Thymus (tissue), 11 donors: ENCODE measurements around the gene RPL10. TPM values are rescaled to one million over a fixed set of nuclear protein-coding genes. Genes with fewer than 3 reads are reported as not detected.

Experiments
- DNase-seq, 9 donors: peaks; one replicate each; pipeline ENCODE4 v3.0.0-alpha.2; 2013; ENCODE audit warnings: low spot score in 9 of 9, low read depth in 6 of 9, missing footprints in 1 of 9
- H3K27ac ChIP-seq, 2 donors: one replicate each; pipeline ENCODE4 v1.5.1; 2013; ENCODE audit warnings: control low read depth in 1 of 2, low read depth in 1 of 2, low read length in 1 of 2, mild to moderate bottlenecking in 1 of 2, moderate library complexity in 1 of 2
- H3K27me3 ChIP-seq, 2 donors: one replicate each; pipeline ENCODE4 v1.5.1; 2013; ENCODE audit warnings: low read length in 1 of 2; ENCODE audit not compliant: control insufficient read depth in 2 of 2, insufficient read depth in 1 of 2
- H3K36me3 ChIP-seq, 2 donors: one replicate each; pipeline ENCODE4 v1.5.1; 2013; ENCODE audit warnings: low read length in 1 of 2, mild to moderate bottlenecking in 1 of 2, moderate library complexity in 1 of 2; ENCODE audit not compliant: control insufficient read depth in 2 of 2, insufficient read depth in 2 of 2
- H3K4me1 ChIP-seq, 2 donors: one replicate each; pipeline ENCODE4 v1.5.1; 2013; ENCODE audit warnings: low read length in 2 of 2; ENCODE audit not compliant: control insufficient read depth in 2 of 2, insufficient read depth in 2 of 2
- H3K4me3 ChIP-seq, 2 donors: one replicate each; pipeline ENCODE4 v1.5.1; 2013; ENCODE audit warnings: low read length in 2 of 2, control low read depth in 1 of 2, mild to moderate bottlenecking in 1 of 2
- H3K9me3 ChIP-seq, 2 donors: one replicate each; pipeline ENCODE4 v1.5.1; 2013; ENCODE audit warnings: low read length in 1 of 2, mild to moderate bottlenecking in 1 of 2; ENCODE audit not compliant: control insufficient read depth in 2 of 2, insufficient read depth in 1 of 2
- WGBS: extraction: QIAGEN DNeasy Blood & Tissue Kit; methylation state at CpG from one replicate; pipeline ENCODE4 v1.1.7; 2013; 5-methylcytosine and 5-hydroxymethylcytosine counted together
- polyA plus RNA-seq: library from polyadenylated mRNA; stranded (reverse); fragments of 200-250 nt; gene quantifications from one replicate; pipeline ENCODE4 v1.2.3, GENCODE V29; 2013
- total RNA-seq: library from RNA; stranded (reverse); fragments of 120-200 nt; gene quantifications from one replicate; pipeline ENCODE4 v1.2.4, GENCODE V29; 2013
- donor health status: healthy.

RPL10 gene
- total and polyA plus RNA-seq, 2 donors = 5,085 to 5,714 TPM

DNA sequence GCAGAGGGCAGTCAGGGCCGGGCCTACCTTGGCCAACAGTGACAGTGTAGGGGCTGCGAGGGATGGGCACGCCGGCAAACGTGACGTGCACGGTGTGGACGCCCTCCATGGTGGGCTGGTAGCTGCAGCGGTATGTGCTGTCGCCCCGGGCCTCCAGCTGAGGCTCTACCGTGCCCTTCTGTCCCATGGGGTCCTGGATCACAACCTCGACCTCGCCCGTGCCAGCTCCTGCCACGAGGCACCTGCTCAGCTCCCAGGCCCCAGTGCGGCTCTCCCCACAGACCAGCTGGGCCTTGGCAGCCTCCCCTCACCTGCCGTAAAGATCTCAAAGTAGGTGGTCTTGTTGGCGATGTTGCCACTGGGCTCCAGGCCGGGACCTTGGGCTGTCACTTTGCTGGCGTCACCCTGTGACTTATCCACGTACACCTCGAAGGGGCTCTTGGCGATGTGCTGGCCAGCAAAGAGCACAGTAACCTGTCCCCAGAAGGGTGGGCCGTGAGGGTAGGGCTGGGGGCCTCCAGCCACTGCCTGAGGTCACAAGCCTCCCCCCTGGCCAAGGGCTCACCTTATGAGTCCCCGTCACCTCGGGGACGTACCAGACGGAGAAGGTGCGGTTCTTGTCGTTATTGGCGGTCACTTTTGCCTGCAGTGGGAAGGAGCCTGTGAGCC lies 32.0 kb upstream of the RPL10 start:
- peaks cover 0 to 22% of the 10 kb centered on the region in 2 donors for H3K9me3 ChIP-seq
- H3K4me1 ChIP-seq = peaks cover 5 to 22% of the 10 kb centered on the region in 2 donors
- WGBS = 97% methylated on average over 32 of the region's 32 CpGs
- DNase-seq = no peak
- no peaks in the 10 kb centered on the region for H3K27me3 ChIP-seq
- H3K36me3 ChIP-seq = peaks cover 58% of the 10 kb centered on the region in 2 donors
- H3K27ac ChIP-seq = no peak overlapping the region
- H3K4me3 ChIP-seq = no peak overlapping the region

DNA sequence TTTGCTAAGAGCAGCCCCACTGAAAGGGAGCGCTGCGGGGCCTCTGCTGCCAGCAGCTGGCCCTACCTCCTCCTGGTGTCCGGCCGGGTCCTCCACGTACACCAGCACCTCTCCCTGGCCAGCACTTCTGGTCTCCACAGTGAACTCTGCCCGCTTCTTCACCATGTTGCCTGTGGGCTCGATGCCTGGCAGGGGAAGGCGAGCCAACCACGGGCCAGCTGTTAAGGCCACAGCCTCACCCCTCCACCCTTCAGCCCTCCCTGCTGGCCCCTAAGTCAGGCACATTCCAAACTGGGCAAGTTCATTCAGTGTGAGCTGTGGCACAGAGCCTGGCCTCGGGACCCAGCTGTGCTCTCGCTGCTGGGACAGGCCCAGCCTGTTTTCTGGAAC lies 31.5 kb upstream of the RPL10 start:
- peaks cover 5 to 23% of the 10 kb centered on the region in 2 donors for H3K4me1 ChIP-seq
- H3K27me3 ChIP-seq = peaks cover 2 to 4% of the 10 kb centered on the region in 2 donors
- H3K9me3 ChIP-seq = peaks cover 0 to 25% of the 10 kb centered on the region in 2 donors
- DNase-seq = no peak
- H3K4me3 ChIP-seq = no peak overlapping the region
- H3K27ac ChIP-seq = no peak overlapping the region
- peaks cover 53% of the 10 kb centered on the region in 2 donors for H3K36me3 ChIP-seq
- 96% methylated on average over 11 of the region's 11 CpGs for WGBS

DNA sequence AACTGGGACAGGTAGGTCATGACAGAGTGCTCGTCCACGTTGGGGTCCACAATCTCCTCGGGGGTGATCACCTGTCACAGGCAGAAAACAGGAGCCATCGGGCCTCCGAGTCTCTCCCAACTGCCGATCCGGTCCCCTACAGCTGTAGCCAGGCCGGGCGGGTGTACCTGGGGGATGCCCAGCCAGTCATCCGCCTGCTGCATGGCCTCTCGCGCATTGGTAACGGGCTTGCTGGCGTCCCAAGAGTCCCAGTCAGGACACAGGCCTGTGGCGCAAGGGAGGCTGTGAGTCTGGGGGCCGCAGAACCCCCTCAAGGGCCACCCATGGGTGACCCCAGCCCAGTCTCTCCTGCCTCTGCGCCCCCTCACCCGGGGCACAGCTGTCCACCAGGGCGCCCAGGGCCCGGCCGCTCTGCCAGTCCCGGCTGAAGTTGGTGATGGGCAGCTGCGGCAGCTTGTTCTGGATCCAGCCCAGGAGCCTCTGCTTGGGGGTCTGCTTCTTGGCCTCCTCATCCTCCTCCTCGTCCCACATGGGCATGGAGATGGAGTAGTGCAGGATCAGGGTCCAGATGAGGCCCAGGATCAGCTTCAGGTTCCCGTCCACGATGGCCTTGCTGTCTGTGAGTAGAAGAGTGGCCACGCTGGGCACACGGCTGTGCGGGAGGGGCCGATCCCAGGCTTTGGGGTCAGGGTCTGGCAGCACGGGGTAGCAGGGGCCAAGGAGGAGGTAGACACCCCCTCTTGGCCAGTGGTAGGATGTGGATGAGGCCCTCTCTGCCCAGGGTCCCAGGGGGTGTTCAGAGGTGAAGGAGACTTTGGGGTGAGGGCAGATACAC lies 30.5 kb upstream of the RPL10 start:
- Histone ChIP-seq H3K9me3 (peaks cover 0 to 28% of the 10 kb centered on the region in 2 donors), H3K4me1 (peaks cover 5 to 33% of the 10 kb centered on the region in 2 donors), H3K27ac (peak overlapping the region in 1 of 2 donors; percentile 20), H3K36me3 (peaks cover 42 to 43% of the 10 kb centered on the region in 2 donors), H3K4me3 (no peak overlapping the region), H3K27me3 (peaks cover 3 to 14% of the 10 kb centered on the region in 2 donors)
- WGBS = 98% methylated on average over 31 of the region's 31 CpGs
- DNase-seq = no peak

DNA sequence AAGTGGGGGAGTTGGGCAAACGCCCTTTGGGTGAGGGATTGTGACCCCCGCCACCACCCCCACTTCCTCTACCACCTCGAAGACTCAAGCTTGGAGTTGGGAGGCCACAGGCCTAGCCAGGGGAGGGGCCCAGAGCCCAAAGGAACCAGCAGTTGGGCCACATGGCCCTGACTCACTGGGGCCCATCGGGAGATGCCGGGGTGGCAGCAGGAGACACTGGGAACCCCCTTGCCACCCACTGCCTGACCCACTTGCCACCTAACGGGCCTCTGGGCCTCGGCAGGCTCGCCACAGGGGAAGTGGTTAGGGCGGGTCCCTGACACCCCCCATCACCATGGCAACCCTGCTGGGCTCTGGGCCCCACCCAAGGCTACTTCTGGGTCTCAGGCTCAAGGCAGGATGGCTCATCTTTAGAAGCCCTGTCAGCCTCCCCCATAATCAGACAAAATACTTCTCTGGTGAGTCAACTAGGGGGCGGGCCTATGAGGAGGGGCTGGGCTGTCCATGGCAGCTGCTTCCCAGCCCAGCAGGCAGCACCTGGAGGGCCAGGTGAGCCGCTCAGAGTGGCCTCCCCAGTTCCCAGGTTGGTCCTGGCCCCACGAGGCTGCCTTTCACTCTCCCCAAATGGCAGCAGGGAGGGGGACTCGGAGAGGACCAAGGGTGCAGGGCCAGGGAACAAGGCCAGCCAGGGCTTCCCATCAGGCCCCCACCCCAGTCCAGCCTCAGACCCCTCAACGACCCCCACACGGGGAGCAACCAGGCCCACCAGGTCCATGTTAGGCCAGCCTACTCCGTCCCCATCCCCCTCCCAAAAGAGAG lies 29.3 kb upstream of the RPL10 start:
- peaks cover 8 to 43% of the 10 kb centered on the region in 2 donors for H3K4me1 ChIP-seq
- peak overlapping the region; percentile 63 to 65 for H3K4me3 ChIP-seq
- peaks cover 38% of the 10 kb centered on the region in 2 donors for H3K36me3 ChIP-seq
- H3K9me3 ChIP-seq = peaks cover 0 to 34% of the 10 kb centered on the region in 2 donors
- peak overlapping the region; percentile 80 to 84 for H3K27ac ChIP-seq
- peak in 4 of 9 donors; percentile 36 to 75 (median 54) for DNase-seq
- H3K27me3 ChIP-seq = peaks cover 8 to 26% of the 10 kb centered on the region in 2 donors
- WGBS = 4% methylated on average over 16 of the region's 16 CpGs

DNA sequence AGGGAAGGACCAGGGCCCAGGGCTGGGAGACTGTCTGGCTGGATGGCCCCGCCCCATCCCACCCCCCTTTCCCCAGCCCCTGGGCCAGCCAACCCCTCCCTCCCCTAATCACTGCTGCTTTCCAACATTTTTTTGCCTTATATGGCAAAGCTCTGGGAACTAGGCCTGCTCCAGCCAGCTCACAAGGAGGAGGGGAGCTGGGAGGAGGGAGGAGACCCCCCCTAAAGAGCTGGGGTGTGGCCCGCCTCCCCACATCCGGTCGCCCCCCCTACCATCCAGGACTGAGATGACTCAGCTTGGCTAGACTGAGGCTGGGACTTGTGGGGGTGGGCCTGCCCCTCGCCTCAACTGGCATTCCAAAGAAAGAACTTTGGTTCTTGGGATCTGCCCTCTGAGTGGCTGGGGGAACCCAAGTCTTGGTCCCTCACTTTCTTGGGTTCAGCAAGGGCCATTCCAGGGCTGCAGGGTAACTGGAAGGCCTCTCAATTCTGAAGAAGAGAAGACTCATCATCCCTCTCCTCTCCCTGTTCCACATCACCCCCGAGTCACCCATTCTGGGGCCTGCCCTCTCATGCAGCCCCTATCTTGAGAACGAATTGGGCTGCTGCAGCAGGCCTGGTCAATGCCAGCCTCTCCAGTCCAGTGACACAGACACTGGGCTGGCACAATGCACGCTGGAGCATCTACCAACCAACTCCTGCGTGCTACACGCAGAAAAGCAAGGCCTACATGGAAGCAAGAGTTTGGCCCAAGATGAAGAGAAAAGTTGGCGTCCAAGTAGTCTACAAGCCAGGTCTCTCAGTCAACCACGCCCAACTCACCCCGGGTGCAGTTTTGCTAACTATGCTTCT lies 28.5 kb upstream of the RPL10 start:
- H3K36me3 ChIP-seq = peaks cover 30 to 32% of the 10 kb centered on the region in 2 donors

DNA sequence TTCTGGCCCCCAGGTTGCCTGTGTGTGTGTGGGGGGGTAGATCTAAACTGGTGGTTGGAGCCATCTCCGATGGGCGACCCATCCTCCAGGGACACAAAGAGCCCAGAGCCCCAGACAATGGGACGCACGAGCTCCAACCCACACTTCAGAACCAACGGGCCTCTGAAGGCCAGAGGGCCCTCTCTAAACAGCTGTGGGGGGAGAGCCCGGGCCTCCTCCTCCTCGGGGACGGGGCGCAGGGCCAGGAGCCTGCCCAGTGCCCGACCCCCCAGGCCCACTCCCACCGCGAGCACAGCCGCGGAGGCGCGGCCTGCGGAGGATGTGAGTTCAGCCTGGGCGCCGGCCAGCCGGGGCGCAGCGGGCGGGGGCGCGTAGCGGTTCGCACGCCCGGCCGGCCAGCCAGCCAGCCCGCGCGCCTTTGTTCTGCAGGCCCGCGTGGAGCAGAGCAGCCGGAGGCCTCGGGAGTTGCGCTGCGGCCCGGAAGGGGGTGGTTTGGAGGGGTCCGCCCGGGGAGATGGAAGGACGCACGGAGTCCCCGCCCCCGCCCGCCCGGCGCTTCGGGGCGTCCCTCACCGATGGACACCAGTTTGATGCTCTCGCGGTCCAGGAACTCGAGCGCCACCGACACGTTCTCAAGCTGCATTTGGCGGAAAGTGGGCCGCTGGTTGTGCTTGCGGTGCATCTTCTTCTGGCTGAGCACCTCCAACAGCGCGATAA lies 27.7 kb upstream of the RPL10 start:
- Histone ChIP-seq H3K27ac (peak overlapping the region; percentile 74 to 77), H3K36me3 (peaks cover 22 to 25% of the 10 kb centered on the region in 2 donors), H3K9me3 (peaks cover 0 to 34% of the 10 kb centered on the region in 2 donors), H3K4me3 (peak overlapping the region; percentile 63 to 65), H3K27me3 (peaks cover 18 to 40% of the 10 kb centered on the region in 2 donors), H3K4me1 (peaks cover 8 to 47% of the 10 kb centered on the region in 2 donors)
- peak in 1 of 9 donors; percentile 37 for DNase-seq
- under 1% methylated on average over 63 of the region's 63 CpGs for whole genome bisulfite sequencing

More for the DNA sequence above, 28.5 kb upstream of the RPL10 start:
- H3K4me1 ChIP-seq = peaks cover 8 to 47% of the 10 kb centered on the region in 2 donors
- peaks cover 0 to 38% of the 10 kb centered on the region in 2 donors for H3K9me3 ChIP-seq
- DNase-seq = peak in 4 of 9 donors; percentile 49 to 71 (median 54)
- peak overlapping the region; percentile 80 to 84 for H3K27ac ChIP-seq
- peaks cover 14 to 32% of the 10 kb centered on the region in 2 donors for H3K27me3 ChIP-seq
- 15% methylated on average over 13 of the region's 13 CpGs for WGBS
- H3K4me3 ChIP-seq = peak overlapping the region; percentile 63 to 65

DNA sequence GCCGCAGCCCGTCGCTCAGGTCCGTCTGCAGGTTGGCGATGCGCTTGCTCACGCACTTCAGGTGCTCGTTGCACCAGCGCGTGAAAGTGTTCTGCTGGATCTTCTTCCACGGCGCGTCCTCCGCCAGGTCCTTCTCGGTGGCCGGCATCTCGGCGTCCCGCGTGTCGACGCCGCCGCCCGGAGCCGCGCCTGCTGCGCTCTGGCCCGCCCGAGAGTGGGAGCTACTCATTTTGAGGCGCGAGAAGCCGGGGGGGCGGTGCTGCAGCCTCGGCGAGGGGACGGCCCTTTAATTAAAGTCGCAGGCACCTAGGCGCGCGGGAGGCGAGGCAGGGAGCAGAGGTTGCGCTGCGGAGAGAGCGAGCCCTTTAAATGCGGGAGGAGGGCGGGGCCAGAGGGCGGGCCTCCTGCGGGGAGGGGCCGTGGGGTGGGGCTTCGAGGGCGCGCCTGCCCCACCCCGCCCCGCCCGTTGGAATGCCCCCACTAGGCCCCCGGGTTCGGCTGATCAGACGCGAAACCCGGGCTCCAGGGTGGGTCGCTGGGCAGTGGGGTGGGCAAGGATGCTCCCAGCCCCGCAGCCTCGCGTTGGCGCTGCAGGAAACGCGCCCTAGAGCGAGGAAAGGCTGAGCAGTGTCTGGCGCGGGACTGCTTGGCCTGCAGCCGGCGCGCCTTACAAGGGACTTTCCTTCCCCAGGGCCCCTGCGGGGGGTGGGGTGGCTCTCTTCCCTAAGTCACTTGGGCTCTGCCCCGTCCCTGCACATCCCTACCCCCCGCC lies 27.0 kb upstream of the RPL10 start:
- WGBS = under 1% methylated on average over 77 of the region's 77 CpGs
- Histone ChIP-seq H3K27ac (peak overlapping the region; percentile 42 to 53), H3K4me3 (peak overlapping the region; percentile 63 to 65), H3K9me3 (peaks cover 0 to 34% of the 10 kb centered on the region in 2 donors), H3K36me3 (peaks cover 15 to 19% of the 10 kb centered on the region in 2 donors), H3K4me1 (peaks cover 8 to 47% of the 10 kb centered on the region in 2 donors), H3K27me3 (peaks cover 18 to 42% of the 10 kb centered on the region in 2 donors)
- peak in 8 of 9 donors; percentile 59 to 94 (median 84) for DNase-seq
